Brain microvascular endothelial cell (primary cell): Measurements from ENCODE around the gene DNAAF5.

Experiments used
- DNase-seq: peaks from one replicate; pipeline ENCODE4 v3.0.0-alpha.2; 2020
- H3K27ac ChIP-seq: fragments of 250-450 bp; sonication (Bioruptor Pico); 2 replicates; pipeline ENCODE4 v1.5.1; 2020; ENCODE audit warnings: mild to moderate bottlenecking, moderate library complexity
- H3K27me3 ChIP-seq: fragments of 250-450 bp; sonication (Bioruptor Pico); replicated peaks from 2 replicates; pipeline ENCODE4 v1.5.1; 2020; ENCODE audit warnings: mild to moderate bottlenecking
- H3K36me3 ChIP-seq: fragments of 250-450 bp; sonication (Bioruptor Pico); replicated peaks from 2 replicates; pipeline ENCODE4 v1.5.1; 2020; ENCODE audit warnings: mild to moderate bottlenecking
- H3K4me3 ChIP-seq: 2 replicates; pipeline ENCODE4 v1.5.1; 2011; ENCODE audit warnings: low read depth, mild to moderate bottlenecking, control low read depth, low read length, moderate library complexity
- in situ Hi-C: cut with HindIII; loops from 2 replicates; pipeline ENCODE4 v1.10.0; 2017; ENCODE audit warnings: low sequenced_read_pairs, low pct_ligation_motif_present
- TF ChIP-seq, protein P1 (sequence below): IDR thresholded peaks from 2 replicates; pipeline ENCODE4 v1.5.1; 2011; ENCODE audit warnings: low read depth, mild to moderate bottlenecking, moderate library complexity, low read length, control low read depth, inconsistent platforms; ENCODE audit errors: missing control alignments

The DNAAF5 gene

DNA sequence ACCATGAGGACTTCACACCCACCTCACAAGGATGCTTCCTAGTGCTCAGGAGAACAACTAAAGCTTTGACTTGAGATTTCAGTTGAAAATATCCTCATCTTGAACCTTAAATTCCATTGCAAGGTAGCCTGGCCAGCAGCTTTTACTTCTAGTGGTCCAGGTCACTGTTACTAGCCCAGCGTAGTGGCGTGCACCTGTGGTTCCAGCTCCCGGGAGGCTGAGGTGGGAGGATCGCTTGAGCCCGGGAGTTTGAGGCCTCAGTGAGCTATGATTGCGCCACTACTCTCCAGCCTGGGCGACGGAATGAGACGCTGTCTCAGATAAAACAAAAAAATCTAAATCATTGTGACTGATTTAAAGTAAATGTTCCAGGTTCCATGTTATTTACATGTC, 28.9 kb downstream of the DNAAF5 start:
- Histone ChIP-seq H3K27ac (no peak overlapping the region), H3K4me3 (no peak overlapping the region), H3K27me3 (no peaks in the 10 kb centered on the region), H3K36me3 (peaks cover 30% of the 10 kb centered on the region)
- TF ChIP-seq, protein P1, sequence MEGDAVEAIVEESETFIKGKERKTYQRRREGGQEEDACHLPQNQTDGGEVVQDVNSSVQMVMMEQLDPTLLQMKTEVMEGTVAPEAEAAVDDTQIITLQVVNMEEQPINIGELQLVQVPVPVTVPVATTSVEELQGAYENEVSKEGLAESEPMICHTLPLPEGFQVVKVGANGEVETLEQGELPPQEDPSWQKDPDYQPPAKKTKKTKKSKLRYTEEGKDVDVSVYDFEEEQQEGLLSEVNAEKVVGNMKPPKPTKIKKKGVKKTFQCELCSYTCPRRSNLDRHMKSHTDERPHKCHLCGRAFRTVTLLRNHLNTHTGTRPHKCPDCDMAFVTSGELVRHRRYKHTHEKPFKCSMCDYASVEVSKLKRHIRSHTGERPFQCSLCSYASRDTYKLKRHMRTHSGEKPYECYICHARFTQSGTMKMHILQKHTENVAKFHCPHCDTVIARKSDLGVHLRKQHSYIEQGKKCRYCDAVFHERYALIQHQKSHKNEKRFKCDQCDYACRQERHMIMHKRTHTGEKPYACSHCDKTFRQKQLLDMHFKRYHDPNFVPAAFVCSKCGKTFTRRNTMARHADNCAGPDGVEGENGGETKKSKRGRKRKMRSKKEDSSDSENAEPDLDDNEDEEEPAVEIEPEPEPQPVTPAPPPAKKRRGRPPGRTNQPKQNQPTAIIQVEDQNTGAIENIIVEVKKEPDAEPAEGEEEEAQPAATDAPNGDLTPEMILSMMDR, result no peak
- in situ Hi-C loops, result no loop called here
- no peak for DNase-seq

DNA sequence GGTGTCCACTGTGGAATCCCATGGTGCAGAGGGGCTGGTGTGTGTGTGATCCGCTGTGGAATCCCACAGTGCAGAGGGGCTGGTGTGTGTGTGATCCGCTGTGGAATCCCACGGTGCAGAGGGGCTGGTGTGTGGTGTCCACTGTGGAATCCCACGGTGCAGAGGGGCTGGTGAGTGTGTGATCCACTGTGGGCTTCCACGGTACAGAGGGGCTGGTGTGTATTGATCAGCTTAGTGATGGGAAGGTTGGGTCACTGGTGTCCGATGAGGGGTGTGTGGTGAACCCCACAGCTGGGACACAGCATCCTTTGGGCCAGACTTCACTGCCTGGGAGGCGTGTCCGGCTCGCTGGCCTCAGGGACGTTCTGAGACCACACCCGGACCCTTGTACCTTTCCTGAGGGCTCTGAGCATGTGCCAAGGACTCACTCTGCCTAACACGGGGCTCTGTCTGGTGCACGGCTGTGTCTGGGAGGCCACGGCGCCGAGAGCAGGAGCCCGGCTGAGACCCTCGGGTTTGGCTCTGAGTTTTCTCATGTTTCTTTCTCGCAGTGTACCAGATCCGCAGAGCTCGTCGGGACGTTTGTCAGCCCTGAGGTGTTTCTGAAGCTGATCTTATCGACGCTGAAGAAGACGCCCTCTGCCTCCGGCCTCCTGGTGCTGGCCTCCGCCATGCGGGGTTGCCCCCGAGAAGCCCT, 29.9 kb downstream of the DNAAF5 start:
- DNase-seq, result no peak
- Histone ChIP-seq H3K4me3 (no peak overlapping the region), H3K27me3 (no peaks in the 10 kb centered on the region), H3K36me3 (peaks cover 30% of the 10 kb centered on the region), H3K27ac (no peak overlapping the region)
- in situ Hi-C loops, result no loop called here
- TF ChIP-seq, protein P1, result no peak

DNA sequence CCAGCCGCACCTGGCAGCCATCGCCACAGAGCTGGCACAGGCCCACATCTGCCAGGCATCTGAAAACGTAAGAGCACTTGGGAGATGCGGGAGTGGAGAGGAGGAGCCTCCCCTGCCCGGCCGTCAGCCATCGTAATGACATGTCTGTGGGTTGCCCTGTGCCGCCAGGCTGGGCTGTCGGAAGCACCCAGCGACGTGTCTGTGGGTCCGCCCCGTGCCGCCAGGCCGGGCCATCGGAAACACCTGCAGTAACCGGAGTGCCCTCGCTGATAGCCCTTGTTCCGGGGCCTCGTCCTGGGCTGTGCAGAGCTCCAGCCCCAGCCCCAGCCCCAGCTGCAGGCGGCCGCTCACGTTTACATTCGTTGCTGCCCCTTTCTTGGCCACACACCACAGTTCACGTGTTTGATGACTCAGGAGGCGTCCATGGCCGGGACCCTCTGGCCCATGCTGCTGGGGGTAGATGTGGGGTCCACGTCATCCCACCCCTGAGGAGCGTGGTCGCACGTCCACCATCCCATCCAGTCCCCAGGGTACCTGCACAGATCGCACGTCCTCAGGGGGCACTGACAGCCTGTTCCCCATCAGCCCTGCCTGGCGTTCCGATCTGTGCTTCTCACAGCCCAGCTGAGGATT, 30.5 kb downstream of the DNAAF5 start:
- Histone ChIP-seq H3K4me3 (no peak overlapping the region), H3K36me3 (peaks cover 26% of the 10 kb centered on the region), H3K27me3 (no peaks in the 10 kb centered on the region), H3K27ac (no peak overlapping the region)
- TF ChIP-seq, protein P1, result no peak
- in situ Hi-C loops, result no loop called here
- DNase-seq, result no peak

DNA sequence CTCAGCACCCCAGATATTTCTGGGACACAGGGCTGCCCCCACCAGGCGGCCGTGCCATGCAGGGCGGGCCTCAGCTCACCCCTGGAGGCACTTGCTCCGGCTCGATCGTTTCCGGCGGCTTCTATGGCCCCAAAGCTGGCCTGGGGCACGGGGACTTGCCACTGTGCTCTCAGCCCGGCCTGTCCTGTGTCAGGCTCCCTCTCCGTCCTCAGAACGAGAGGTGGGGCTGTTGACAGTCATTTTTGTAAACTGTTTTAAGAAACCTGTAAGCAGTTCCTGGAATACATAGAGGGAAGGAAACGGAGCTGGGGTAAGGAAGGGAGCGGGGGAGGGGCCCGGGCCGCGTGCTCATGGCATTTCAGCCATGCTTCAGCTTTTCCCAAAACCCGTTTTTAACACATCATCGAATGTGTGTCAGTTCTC, 31.3 kb downstream of the DNAAF5 start:
- TF ChIP-seq, protein P1, result no peak
- no peak for DNase-seq
- no peaks in the 10 kb centered on the region for H3K27me3 ChIP-seq
- peaks cover 30% of the 10 kb centered on the region for H3K36me3 ChIP-seq
- no peak overlapping the region for H3K4me3 ChIP-seq
- in situ Hi-C loops, result no loop called here
- H3K27ac ChIP-seq, result no peak overlapping the region

DNA sequence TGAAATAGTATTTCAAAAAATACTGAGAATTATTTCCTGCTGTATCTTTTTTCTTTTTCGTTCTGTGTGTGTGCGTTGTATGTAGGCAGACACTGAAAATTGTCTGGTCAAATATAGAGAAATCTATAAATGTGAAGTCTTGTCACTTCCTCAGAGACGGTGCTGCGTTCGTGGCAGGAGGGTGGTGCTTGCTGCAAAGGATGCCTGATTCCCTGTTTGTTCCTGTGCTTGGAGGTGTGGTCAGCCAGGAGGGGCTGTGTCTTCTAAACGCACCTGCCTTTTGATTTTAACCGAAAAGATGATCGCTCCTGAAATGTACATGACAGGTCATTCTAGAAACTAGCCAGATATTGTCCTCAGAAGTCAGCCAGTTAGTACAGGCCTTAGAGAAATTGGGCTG, 33.1 kb downstream of the DNAAF5 start:
- no peak for DNase-seq
- H3K27ac ChIP-seq, result no peak overlapping the region
- H3K36me3 ChIP-seq, result peaks cover 41% of the 10 kb centered on the region
- H3K27me3 ChIP-seq, result no peaks in the 10 kb centered on the region
- H3K4me3 ChIP-seq, result no peak overlapping the region
- in situ Hi-C loops, result no loop called here
- TF ChIP-seq, protein P1, result no peak
